HEK293 (cell line): ENCODE data around the gene GLRA1.

Experiments used
- CTCF ChIA-PET: fragments of 350-600 bp; formaldehyde crosslinking; extraction: SDS; loops from one replicate; lab custom pipeline; 2021; ENCODE audit warnings: antibody characterized with exemption; lab: Yijun Ruan, JAX
- POLR2A ChIA-PET: fragments of 300-600 bp; formaldehyde crosslinking; extraction: SDS; loops from one replicate; lab custom pipeline; 2020; ENCODE audit warnings: antibody characterized with exemption, inconsistent platforms; lab: Yijun Ruan, JAX
- H3K27ac ChIP-seq: fragments of 200-500 bp; sonication (Bioruptor generic); 2 replicates; pipeline ENCODE4 v1.5.1; 2014; ENCODE audit warnings: low read depth, low read length, control low read depth, inconsistent platforms; ENCODE audit errors: extremely low read depth
- H3K36me3 ChIP-seq, 2 experiments: fragments of 200-500 bp in 1 of 2; sonication (Bioruptor generic) in 1 of 2; 1 replicate in 1 of 2; 2 replicates in 1 of 2; pipeline ENCODE4 v1.5.1; 2014 to 2017; ENCODE audit warnings: inconsistent platforms in 2 of 2, low read length in 2 of 2; ENCODE audit not compliant: control insufficient read depth in 2 of 2, insufficient read depth in 1 of 2
- H3K4me1 ChIP-seq: fragments of 200-500 bp; sonication (Bioruptor generic); 2 replicates; pipeline ENCODE4 v1.5.1; 2014; ENCODE audit warnings: mild to moderate bottlenecking, low read length, inconsistent platforms; ENCODE audit not compliant: control insufficient read depth, insufficient read depth
- H3K4me3 ChIP-seq: 2 replicates; pipeline ENCODE4 v1.5.1; 2011; ENCODE audit warnings: low read depth, mild to moderate bottlenecking, control low read depth, low read length, moderate library complexity
- H3K9me3 ChIP-seq: fragments of 200-500 bp; sonication (Bioruptor generic); 2 replicates; pipeline ENCODE4 v1.5.1; 2014; ENCODE audit warnings: low read depth, low read length, inconsistent platforms; ENCODE audit not compliant: control insufficient read depth, insufficient read depth
- ATF2 ChIP-seq: fragments of 450-650 bp; formaldehyde crosslinking; IDR thresholded peaks from 2 replicates; pipeline ENCODE4 v1.5.1; 2016; ENCODE audit warnings: missing biosample characterization, missing genetic modification characterization, low read depth
- GLI2 ChIP-seq: fragments of 450-650 bp; formaldehyde crosslinking; IDR thresholded peaks from 2 replicates; pipeline ENCODE4; 2017; ENCODE audit warnings: missing biosample characterization, missing genetic modification characterization, low read depth, borderline replicate concordance
- GLIS1 ChIP-seq: fragments of 450-650 bp; formaldehyde crosslinking; IDR thresholded peaks from 2 replicates; pipeline ENCODE4 v1.5.1; 2016; ENCODE audit warnings: missing biosample characterization, missing genetic modification characterization
- YY1 ChIP-seq: fragments of 450-650 bp; formaldehyde crosslinking; IDR thresholded peaks from 2 replicates; pipeline ENCODE4 v1.5.1; 2018; ENCODE audit warnings: missing biosample characterization, missing genetic modification characterization
- ZBTB10 ChIP-seq: fragments of 450-650 bp; formaldehyde crosslinking; IDR thresholded peaks from 2 replicates; pipeline ENCODE4 v1.5.1; 2016; ENCODE audit warnings: missing biosample characterization, missing genetic modification characterization
- ZBTB17 ChIP-seq: fragments of 450-650 bp; formaldehyde crosslinking; IDR thresholded peaks from 2 replicates; pipeline ENCODE4 v1.5.1; 2016; ENCODE audit warnings: missing biosample characterization, missing genetic modification characterization
- ZFP69B ChIP-seq: fragments of 450-650 bp; formaldehyde crosslinking; IDR thresholded peaks from 2 replicates; pipeline ENCODE4 v1.5.1; 2016; ENCODE audit warnings: missing biosample characterization, missing genetic modification characterization
- ZNF114 ChIP-seq: fragments of 450-650 bp; formaldehyde crosslinking; IDR thresholded peaks from 2 replicates; pipeline ENCODE4 v1.5.0; 2017; ENCODE audit warnings: missing biosample characterization, missing genetic modification characterization
- ZNF138 ChIP-seq: fragments of 450-650 bp; formaldehyde crosslinking; IDR thresholded peaks from 2 replicates; pipeline ENCODE4 v1.5.1; 2016; ENCODE audit warnings: missing biosample characterization, missing genetic modification characterization, borderline replicate concordance
- ZNF214 ChIP-seq: fragments of 450-650 bp; formaldehyde crosslinking; IDR thresholded peaks from 2 replicates; pipeline ENCODE4 v1.5.1; 2017; ENCODE audit warnings: missing biosample characterization, mild to moderate bottlenecking, missing genetic modification characterization, borderline replicate concordance
- ZNF24 ChIP-seq: fragments of 450-650 bp; formaldehyde crosslinking; IDR thresholded peaks from 2 replicates; pipeline ENCODE4 v1.5.1; 2016; ENCODE audit warnings: missing biosample characterization, missing genetic modification characterization
- ZNF354C ChIP-seq: fragments of 450-650 bp; formaldehyde crosslinking; IDR thresholded peaks from 2 replicates; pipeline ENCODE4 v1.5.1; 2016; ENCODE audit warnings: missing biosample characterization, missing genetic modification characterization, low read depth, borderline replicate concordance
- ZNF426 ChIP-seq: fragments of 450-650 bp; formaldehyde crosslinking; IDR thresholded peaks from 2 replicates; pipeline ENCODE4 v1.5.1; 2017; ENCODE audit warnings: missing biosample characterization, missing genetic modification characterization, mild to moderate bottlenecking, inconsistent platforms, moderate library complexity
- ZNF48 ChIP-seq: fragments of 450-650 bp; formaldehyde crosslinking; IDR thresholded peaks from 2 replicates; pipeline ENCODE4 v1.5.1; 2016; ENCODE audit warnings: missing biosample characterization, missing genetic modification characterization
- ZNF518A ChIP-seq: fragments of 450-650 bp; formaldehyde crosslinking; conservative IDR thresholded peaks from 2 replicates; pipeline ENCODE4 v1.5.1; 2016; ENCODE audit warnings: low read depth, missing biosample characterization, missing genetic modification characterization
- ZNF530 ChIP-seq: fragments of 450-650 bp; formaldehyde crosslinking; IDR thresholded peaks from 2 replicates; pipeline ENCODE4 v1.5.1; 2016; ENCODE audit warnings: low read depth, missing biosample characterization, missing genetic modification characterization
- ZNF658 ChIP-seq: fragments of 450-650 bp; formaldehyde crosslinking; IDR thresholded peaks from 2 replicates; pipeline ENCODE4; 2016; ENCODE audit warnings: missing biosample characterization, missing genetic modification characterization
- ZNF701 ChIP-seq: fragments of 450-650 bp; formaldehyde crosslinking; IDR thresholded peaks from 2 replicates; pipeline ENCODE4 v1.5.1; 2016; ENCODE audit warnings: missing biosample characterization, missing genetic modification characterization
- ZNF76 ChIP-seq: fragments of 450-650 bp; formaldehyde crosslinking; IDR thresholded peaks from 2 replicates; pipeline ENCODE4; 2016; ENCODE audit warnings: low read depth, missing biosample characterization, missing genetic modification characterization, borderline replicate concordance

GLRA1 gene

GRCh38 chr5:151811593-151812321 is 112.9 kb downstream of the GLRA1 start (continued):
- TF ChIP-seq ZNF354C (no peak), YY1 (tag by site-specific recombination) (no peak), ZNF48 (tag by site-specific recombination) (no peak), ZNF530 (tag by site-specific recombination) (no peak), ZNF518A (tag by site-specific recombination) (no peak), ZNF658 (no peak), ZNF214 (tag by site-specific recombination) (no peak), ZNF114 (tag by site-specific recombination) (no peak), GLIS1 (tag by site-specific recombination) (no peak)

GRCh38 chr5:151810897-151811296 is 113.8 kb downstream of the GLRA1 start:
- TF ChIP-seq ZFP69B (tag by site-specific recombination): no peak
- peak; percentile 30; the same call in 1 of the 2 replicates for TF ChIP-seq ATF2 (tag by site-specific recombination)
- no peaks in the 10 kb centered on the region for H3K9me3 ChIP-seq
- H3K4me3 ChIP-seq: no peak overlapping the region
- no peaks in the 10 kb centered on the region for H3K4me1 ChIP-seq
- H3K36me3 ChIP-seq: peaks cover 34 to 88% of the 10 kb centered on the region in 2 experiments
- POLR2A ChIA-PET: interaction anchor here (0.6 kb wide), 1 partner anchor 29 kb away, joined by 3 read pairs; no protein-coding TSS in a partner anchor
- H3K27ac ChIP-seq: no peak overlapping the region
- CTCF ChIA-PET: interaction anchor here (0.5 to 0.7 kb wide), 3 partner anchors 134 to 705 kb away, joined by 3 read pairs; no protein-coding TSS in a partner anchor

- Histone ChIP-seq H3K9me3 (no peaks in the 10 kb centered on the region), H3K27ac (no peak overlapping the region), H3K36me3 (peaks cover 38 to 92% of the 10 kb centered on the region in 2 experiments), H3K4me1 (no peaks in the 10 kb centered on the region), H3K4me3 (no peak overlapping the region)
- POLR2A ChIA-PET: no interaction called here
- TF ChIP-seq ZNF76 (tag by site-specific recombination) (no peak), ZBTB10 (tag by site-specific recombination) (no peak), GLI2 (tag by site-specific recombination) (no peak), ZNF701 (no peak), ZNF426 (tag by site-specific recombination) (no peak), ZNF24 (tag by site-specific recombination) (no peak), ZNF138 (tag by site-specific recombination) (no peak), ZBTB17 (tag by site-specific recombination) (no peak)
- CTCF ChIA-PET: interaction anchor here (0.5 to 0.6 kb wide), 2 partner anchors 497 to 706 kb away, joined by 3 read pairs; no protein-coding TSS in a partner anchor
These were observed 114.2 kb downstream of the GLRA1 start for GRCh38 chr5:151810449-151810848.
